AG04450 (cell line): ENCODE results near the gene CISD3. TPM values are rescaled to one million over a fixed set of nuclear protein-coding genes. Genes with fewer than 3 reads are reported as not detected.

ENCODE experiments used
- CTCF ChIA-PET: fragments of 300-600, 350-600 bp; formaldehyde crosslinking; extraction: SDS; loops from one replicate; lab custom pipeline; 2022; ENCODE audit warnings: antibody characterized with exemption, inconsistent platforms; lab: Charles Lee
- POLR2A ChIA-PET: fragments of 350-600 bp; formaldehyde crosslinking; extraction: SDS; loops from one replicate; lab custom pipeline; 2021; ENCODE audit warnings: antibody characterized with exemption, inconsistent platforms; lab: Yijun Ruan, JAX
- DNase-seq: peaks from one replicate; pipeline ENCODE4 v3.0.0-alpha.2; 2011; ENCODE audit warnings: low read depth, low spot score
- H3K27ac ChIP-seq: one replicate; pipeline ENCODE4 v1.5.1; 2012; ENCODE audit warnings: low read depth, low read length, control low read depth
- H3K27me3 ChIP-seq: one replicate; pipeline ENCODE4 v1.6.0; 2012; ENCODE audit warnings: low read length; ENCODE audit not compliant: control insufficient read depth, insufficient read depth
- H3K4me3 ChIP-seq: 2 replicates; pipeline ENCODE4 v1.5.1; 2011; ENCODE audit warnings: mild to moderate bottlenecking, low read depth, low read length, control low read depth
- H3K9me3 ChIP-seq: 2 replicates; pipeline ENCODE4 v1.5.1; 2012; ENCODE audit warnings: low read length; ENCODE audit not compliant: control insufficient read depth, insufficient read depth
- polyA plus RNA-seq: library from polyadenylated mRNA; depleted of rRNA; stranded (reverse); fragments of >200 nt; gene quantifications from 2 replicates; pipeline ENCODE4 v1.2.3, GENCODE V29; 2011
- TF ChIP-seq, protein P1 (sequence below): IDR thresholded peaks from 2 replicates; pipeline ENCODE4 v1.5.1; 2011; ENCODE audit warnings: low read depth, low read length, control low read depth, inconsistent platforms

CISD3 gene
- polyA plus RNA-seq, 1 experiment: 6.5 TPM

DNA sequence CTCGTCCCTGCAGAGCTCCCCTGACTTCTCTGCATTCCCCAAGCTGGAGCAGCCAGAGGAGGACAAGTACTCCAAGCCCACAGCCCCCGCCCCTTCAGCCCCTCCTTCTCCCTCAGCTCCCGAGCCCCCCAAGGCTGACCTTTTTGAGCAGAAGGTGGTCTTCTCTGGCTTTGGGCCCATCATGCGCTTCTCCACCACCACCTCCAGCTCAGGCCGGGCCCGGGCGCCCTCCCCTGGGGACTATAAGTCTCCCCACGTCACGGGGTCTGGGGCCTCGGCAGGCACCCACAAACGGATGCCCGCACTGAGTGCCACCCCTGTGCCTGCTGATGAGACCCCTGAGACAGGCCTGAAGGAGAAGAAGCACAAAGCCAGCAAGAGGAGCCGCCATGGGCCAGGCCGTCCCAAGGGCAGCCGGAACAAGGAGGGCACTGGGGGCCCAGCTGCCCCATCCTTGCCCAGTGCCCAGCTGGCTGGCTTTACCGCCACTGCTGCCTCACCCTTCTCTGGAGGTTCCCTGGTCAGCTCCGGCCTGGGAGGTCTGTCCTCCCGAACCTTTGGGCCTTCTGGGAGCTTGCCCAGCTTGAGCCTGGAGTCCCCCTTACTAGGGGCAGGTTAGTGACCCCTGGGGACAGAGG, 13.7 kb upstream of the CISD3 start:
- CTCF ChIA-PET: interaction anchor here (1.0 kb wide), 1 partner anchor 15 kb away, joined by 3 read pairs; no protein-coding TSS in a partner anchor
- no peak for DNase-seq
- Histone ChIP-seq H3K9me3 (no peaks in the 10 kb centered on the region), H3K27ac (no peak overlapping the region), H3K27me3 (no peaks in the 10 kb centered on the region), H3K4me3 (no peak overlapping the region)
- TF ChIP-seq, protein P1, sequence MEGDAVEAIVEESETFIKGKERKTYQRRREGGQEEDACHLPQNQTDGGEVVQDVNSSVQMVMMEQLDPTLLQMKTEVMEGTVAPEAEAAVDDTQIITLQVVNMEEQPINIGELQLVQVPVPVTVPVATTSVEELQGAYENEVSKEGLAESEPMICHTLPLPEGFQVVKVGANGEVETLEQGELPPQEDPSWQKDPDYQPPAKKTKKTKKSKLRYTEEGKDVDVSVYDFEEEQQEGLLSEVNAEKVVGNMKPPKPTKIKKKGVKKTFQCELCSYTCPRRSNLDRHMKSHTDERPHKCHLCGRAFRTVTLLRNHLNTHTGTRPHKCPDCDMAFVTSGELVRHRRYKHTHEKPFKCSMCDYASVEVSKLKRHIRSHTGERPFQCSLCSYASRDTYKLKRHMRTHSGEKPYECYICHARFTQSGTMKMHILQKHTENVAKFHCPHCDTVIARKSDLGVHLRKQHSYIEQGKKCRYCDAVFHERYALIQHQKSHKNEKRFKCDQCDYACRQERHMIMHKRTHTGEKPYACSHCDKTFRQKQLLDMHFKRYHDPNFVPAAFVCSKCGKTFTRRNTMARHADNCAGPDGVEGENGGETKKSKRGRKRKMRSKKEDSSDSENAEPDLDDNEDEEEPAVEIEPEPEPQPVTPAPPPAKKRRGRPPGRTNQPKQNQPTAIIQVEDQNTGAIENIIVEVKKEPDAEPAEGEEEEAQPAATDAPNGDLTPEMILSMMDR: no peak
- POLR2A ChIA-PET: no interaction called here

DNA sequence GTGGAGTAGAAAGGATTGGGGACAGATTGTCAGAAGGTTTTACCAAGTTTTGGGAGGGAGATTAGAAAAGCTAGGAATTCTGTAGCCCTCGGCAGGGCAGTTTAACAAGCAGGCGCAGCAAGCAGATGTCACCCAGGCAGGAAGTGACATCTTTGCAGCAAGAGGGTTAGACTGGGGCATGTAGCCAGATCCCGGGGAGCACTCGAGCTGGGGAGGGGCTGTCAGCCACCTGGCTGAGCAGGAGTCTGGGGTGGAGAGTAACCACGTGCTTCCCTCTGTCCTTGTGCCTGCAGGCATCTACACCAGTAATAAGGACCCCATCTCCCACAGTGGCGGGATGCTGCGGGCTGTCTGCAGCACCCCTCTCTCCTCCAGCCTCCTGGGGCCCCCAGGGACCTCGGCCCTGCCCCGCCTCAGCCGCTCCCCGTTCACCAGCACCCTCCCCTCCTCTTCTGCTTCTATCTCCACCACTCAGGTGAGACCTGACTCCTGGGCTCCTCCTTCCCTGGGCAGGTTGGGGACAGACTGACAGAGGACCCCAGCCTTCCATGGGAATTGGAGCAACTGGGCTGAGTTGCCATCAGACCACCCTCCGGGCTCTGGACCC, 12.9 kb upstream of the CISD3 start:
- CTCF ChIA-PET: interaction anchor here (1.0 kb wide), 1 partner anchor 14 kb away, joined by 3 read pairs; no protein-coding TSS in a partner anchor
- POLR2A ChIA-PET: no interaction called here
- Histone ChIP-seq H3K9me3 (no peaks in the 10 kb centered on the region), H3K27ac (no peak overlapping the region), H3K4me3 (no peak overlapping the region), H3K27me3 (no peaks in the 10 kb centered on the region)
- DNase-seq: no peak
- TF ChIP-seq, protein P1: no peak

DNA sequence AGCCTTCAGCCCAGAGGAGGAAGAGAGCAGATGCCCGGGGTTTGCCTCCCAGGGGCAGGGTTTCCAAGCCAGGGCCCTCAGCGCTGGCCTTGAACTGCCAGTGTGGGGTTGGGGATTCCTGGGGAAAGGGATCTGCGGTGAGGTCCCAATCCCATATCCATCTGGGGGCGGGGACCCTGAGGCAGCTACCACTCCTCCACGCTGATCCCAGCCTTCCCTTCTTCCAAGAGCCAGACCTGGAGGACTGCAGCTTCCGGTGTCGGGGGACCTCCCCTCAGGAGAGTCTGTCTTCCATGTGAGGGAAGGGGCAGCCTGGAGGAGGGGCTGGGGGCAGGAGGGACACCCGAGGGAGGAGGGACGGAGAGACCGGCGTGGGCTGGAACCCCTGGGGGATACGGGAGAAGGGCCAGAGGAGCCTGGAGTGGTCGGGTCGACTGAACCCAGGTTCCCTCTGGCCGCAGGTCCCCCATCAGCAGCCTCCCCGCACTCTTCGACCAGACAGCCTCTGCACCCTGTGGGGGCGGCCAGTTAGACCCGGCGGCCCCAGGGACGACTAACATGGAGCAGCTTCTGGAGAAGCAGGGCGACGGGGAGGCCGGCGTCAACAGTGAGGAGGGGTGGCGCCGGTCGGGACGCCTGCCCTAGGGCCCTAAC, 10.7 kb upstream of the CISD3 start:
- POLR2A ChIA-PET: no interaction called here
- TF ChIP-seq, protein P1: no peak
- H3K4me3 ChIP-seq: no peak overlapping the region
- no peak for DNase-seq
- H3K9me3 ChIP-seq: no peaks in the 10 kb centered on the region
- no peaks in the 10 kb centered on the region for H3K27me3 ChIP-seq
- H3K27ac ChIP-seq: no peak overlapping the region
- CTCF ChIA-PET: interaction anchor here (1.0 kb wide), 1 partner anchor 16 kb away, joined by 3 read pairs; no protein-coding TSS in a partner anchor

DNA sequence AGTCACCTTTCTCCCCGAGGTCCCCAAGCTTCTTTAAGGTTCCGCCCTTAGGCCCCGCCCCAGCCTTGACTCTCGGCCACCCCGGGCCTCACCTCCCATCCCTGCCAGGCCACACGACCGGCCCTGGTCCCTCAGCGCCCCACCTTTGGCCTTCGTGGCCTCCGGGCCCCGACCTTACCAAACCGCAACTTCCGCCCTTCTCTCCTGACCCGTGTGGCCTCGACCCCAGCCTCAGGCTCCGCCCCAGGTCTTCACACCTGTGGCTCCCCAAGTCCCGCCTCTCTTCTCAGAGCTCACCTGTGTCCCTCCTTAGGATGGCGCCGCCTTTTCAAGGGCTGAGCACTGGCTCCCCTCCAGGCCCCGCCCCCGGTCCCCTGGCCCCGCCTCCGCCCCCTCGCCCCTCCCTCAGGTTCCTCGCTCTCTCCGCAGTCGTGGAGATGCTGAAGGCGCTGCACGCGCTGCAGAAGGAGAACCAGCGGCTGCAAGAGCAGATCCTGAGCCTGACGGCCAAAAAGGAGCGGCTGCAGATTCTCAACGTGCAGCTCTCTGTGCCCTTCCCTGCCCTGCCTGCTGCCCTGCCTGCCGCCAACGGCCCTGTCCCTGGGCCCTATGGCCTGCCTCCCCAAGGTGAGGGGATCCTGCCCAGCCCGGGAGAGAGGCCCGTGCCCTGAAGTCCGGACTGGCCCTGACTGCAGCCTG, 10.0 kb upstream of the CISD3 start:
- no peak for DNase-seq
- POLR2A ChIA-PET: no interaction called here
- TF ChIP-seq, protein P1: no peak
- CTCF ChIA-PET: no interaction called here
- H3K9me3 ChIP-seq: no peaks in the 10 kb centered on the region; the same call in 1 of the 2 replicates
- H3K4me3 ChIP-seq: no peak overlapping the region
- H3K27me3 ChIP-seq: no peaks in the 10 kb centered on the region
- H3K27ac ChIP-seq: no peak overlapping the region
